Fibroblast of lung (primary cell): ENCODE measurements around the gene UFL1. TPM values are rescaled to one million over a fixed set of nuclear protein-coding genes. Genes with fewer than 3 reads are reported as not detected.

ENCODE experiments used
- DNase-seq, 2 donors: peaks; one replicate each; pipeline versions ENCODE4 v3.0.0 to v3.0.0-alpha.2; 2010; ENCODE audit warnings: low read depth in 2 of 2
- H2AFZ ChIP-seq: 2 replicates; pipeline ENCODE4 v1.5.1; 2012; ENCODE audit warnings: low read length, control low read depth, inconsistent platforms
- H3K27ac ChIP-seq: 2 replicates; pipeline ENCODE4 v1.5.1; 2011; ENCODE audit warnings: low read length, control low read depth; ENCODE audit not compliant: insufficient read depth
- H3K27me3 ChIP-seq: 2 replicates; pipeline ENCODE4 v1.5.1; 2011; ENCODE audit warnings: mild to moderate bottlenecking, low read length; ENCODE audit not compliant: control insufficient read depth, insufficient read depth
- H3K36me3 ChIP-seq: 2 replicates; pipeline ENCODE4 v1.5.1; 2011; ENCODE audit warnings: low read length; ENCODE audit not compliant: control insufficient read depth, insufficient read depth
- H3K4me1 ChIP-seq: 2 replicates; pipeline ENCODE4 v1.5.1; 2011; ENCODE audit warnings: low read length; ENCODE audit not compliant: control insufficient read depth, insufficient read depth; ENCODE audit errors: extremely low read depth
- H3K4me2 ChIP-seq: 2 replicates; pipeline ENCODE4 v1.5.1; 2011; ENCODE audit warnings: low read length, control low read depth; ENCODE audit not compliant: insufficient read depth; ENCODE audit errors: extremely low read depth
- H3K4me3 ChIP-seq, 4 experiments: fragments of 200-600 bp in 1 of 4; sonication (generic) in 1 of 4; replicated peaks in 1 of 4; 2 replicates each; pipeline ENCODE4 v1.5.1; 2011 to 2016; ENCODE audit warnings: low read length in 4 of 4, low read depth in 3 of 4, mild to moderate bottlenecking in 3 of 4, control low read depth in 2 of 4, inconsistent platforms in 1 of 4, mixed read lengths in 1 of 4; ENCODE audit not compliant: insufficient read depth in 1 of 4; ENCODE audit errors: control extremely low read depth in 1 of 4
- H3K79me2 ChIP-seq: 2 replicates; pipeline ENCODE4 v1.5.1; 2012; ENCODE audit warnings: mild to moderate bottlenecking, low read length, inconsistent platforms; ENCODE audit not compliant: control insufficient read depth, insufficient read depth
- H3K9ac ChIP-seq: 2 replicates; pipeline ENCODE4 v1.5.1; 2011; ENCODE audit warnings: mild to moderate bottlenecking, low read length, control low read depth; ENCODE audit not compliant: insufficient read depth
- H3K9me3 ChIP-seq: 2 replicates; pipeline ENCODE4 v1.5.1; 2012; ENCODE audit warnings: low read depth, low read length; ENCODE audit not compliant: control insufficient read depth, insufficient read depth
- H4K20me1 ChIP-seq: 2 replicates; pipeline ENCODE4 v1.5.1; 2011; ENCODE audit warnings: low read length; ENCODE audit not compliant: control insufficient read depth, insufficient read depth; ENCODE audit errors: extremely low read depth
- EZH2 ChIP-seq: IDR thresholded peaks from 2 replicates; pipeline ENCODE4 v1.5.1; 2012; ENCODE audit warnings: low read length, control low read depth, mild to moderate bottlenecking; ENCODE audit errors: missing control alignments
- polyA plus RNA-seq, 2 donors: library from polyadenylated mRNA; depleted of rRNA in 1 of 2; stranded (reverse) in 1 of 2; unstranded in 1 of 2; fragments of >200 nt; gene quantifications; 2 replicates each; pipeline ENCODE4 v1.2.1, GENCODE V29; 2011 to 2012; ENCODE audit warnings: missing spikeins in 1 of 2
- total RNA-seq: library from RNA; depleted of rRNA; stranded (reverse); fragments of >200 nt; gene quantifications from 2 replicates; pipeline ENCODE4 v1.2.1, GENCODE V29; 2014
- TF ChIP-seq, protein P1 (sequence below), 2 donors: IDR thresholded peaks in 1 of 2; conservative IDR thresholded peaks in 1 of 2; 1 replicate in 1 of 2; 2 replicates in 1 of 2; pipeline ENCODE4 v1.5.1; 2011 to 2012; ENCODE audit warnings: low read length in 2 of 2, control low read depth in 1 of 2, inconsistent platforms in 1 of 2, low read depth in 1 of 2, mild to moderate bottlenecking in 1 of 2

UFL1 gene
- total and polyA plus RNA-seq, 2 donors (not counting 1 experiment from before 2014, with no cell fraction given), result 14.9 to 35.2 TPM

GRCh38 chr6:96505363-96505762 is 16.2 kb upstream of the UFL1 start:
- Histone ChIP-seq H3K36me3 (no peaks in the 10 kb centered on the region), H3K4me3 (no peak overlapping the region), H3K9me3 (no peaks in the 10 kb centered on the region), H3K9ac (no peak overlapping the region), H3K27ac (no peak overlapping the region), H3K4me1 (no peaks in the 10 kb centered on the region), H4K20me1 (no peaks in the 10 kb centered on the region), H3K4me2 (no peak overlapping the region), H3K27me3 (no peaks in the 10 kb centered on the region), H3K79me2 (no peaks in the 10 kb centered on the region), H2AFZ (no peak overlapping the region)
- DNase-seq, result no peak
- TF ChIP-seq EZH2, result no peak

GRCh38 chr6:96509281-96509680 is 12.3 kb upstream of the UFL1 start:
- no peak overlapping the region for H3K9ac ChIP-seq
- H3K27me3 ChIP-seq, result no peaks in the 10 kb centered on the region
- H3K4me1 ChIP-seq, result no peaks in the 10 kb centered on the region
- no peaks in the 10 kb centered on the region for H3K79me2 ChIP-seq
- no peaks in the 10 kb centered on the region for H4K20me1 ChIP-seq
- H3K4me2 ChIP-seq, result no peak overlapping the region
- H3K4me3 ChIP-seq, result no peak overlapping the region
- H3K9me3 ChIP-seq, result no peaks in the 10 kb centered on the region
- H2AFZ ChIP-seq, result no peak overlapping the region
- TF ChIP-seq, protein P1, sequence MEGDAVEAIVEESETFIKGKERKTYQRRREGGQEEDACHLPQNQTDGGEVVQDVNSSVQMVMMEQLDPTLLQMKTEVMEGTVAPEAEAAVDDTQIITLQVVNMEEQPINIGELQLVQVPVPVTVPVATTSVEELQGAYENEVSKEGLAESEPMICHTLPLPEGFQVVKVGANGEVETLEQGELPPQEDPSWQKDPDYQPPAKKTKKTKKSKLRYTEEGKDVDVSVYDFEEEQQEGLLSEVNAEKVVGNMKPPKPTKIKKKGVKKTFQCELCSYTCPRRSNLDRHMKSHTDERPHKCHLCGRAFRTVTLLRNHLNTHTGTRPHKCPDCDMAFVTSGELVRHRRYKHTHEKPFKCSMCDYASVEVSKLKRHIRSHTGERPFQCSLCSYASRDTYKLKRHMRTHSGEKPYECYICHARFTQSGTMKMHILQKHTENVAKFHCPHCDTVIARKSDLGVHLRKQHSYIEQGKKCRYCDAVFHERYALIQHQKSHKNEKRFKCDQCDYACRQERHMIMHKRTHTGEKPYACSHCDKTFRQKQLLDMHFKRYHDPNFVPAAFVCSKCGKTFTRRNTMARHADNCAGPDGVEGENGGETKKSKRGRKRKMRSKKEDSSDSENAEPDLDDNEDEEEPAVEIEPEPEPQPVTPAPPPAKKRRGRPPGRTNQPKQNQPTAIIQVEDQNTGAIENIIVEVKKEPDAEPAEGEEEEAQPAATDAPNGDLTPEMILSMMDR (conservative IDR thresholded peaks at IDR 0.05 in 1 of 2, IDR thresholded peaks at IDR 0.05 in 1 of 2; ENCODE audit: low read depth in 1 of 2, low read length in 2 of 2), result no peak
- TF ChIP-seq EZH2, result no peak
- H3K36me3 ChIP-seq, result no peaks in the 10 kb centered on the region
- no peak for DNase-seq
- H3K27ac ChIP-seq, result no peak overlapping the region

- Histone ChIP-seq H3K27ac (no peak overlapping the region), H3K4me2 (peak overlapping the region; percentile 9), H3K9me3 (no peaks in the 10 kb centered on the region), H3K27me3 (no peaks in the 10 kb centered on the region), H3K4me3 (peak overlapping the region; percentile 78 to 93 (median 86)), H3K79me2 (peaks cover 16% of the 10 kb centered on the region), H4K20me1 (no peaks in the 10 kb centered on the region), H3K36me3 (peaks cover 1% of the 10 kb centered on the region), H3K9ac (no peak overlapping the region), H3K4me1 (peaks cover 2% of the 10 kb centered on the region), H2AFZ (no peak overlapping the region)
- peak; percentile 0 to 79 for DNase-seq
- TF ChIP-seq, protein P1 (conservative IDR thresholded peaks at IDR 0.05 in 1 of 2, IDR thresholded peaks at IDR 0.05 in 1 of 2; ENCODE audit: low read depth in 1 of 2, low read length in 2 of 2), result no peak
- TF ChIP-seq EZH2, result no peak
Measured at GRCh38 chr6:96520171-96521115, 1.2 kb upstream of the UFL1 start.
